PC-3 (cell line): ENCODE measurements around the gene PHYKPL. TPM values are rescaled to one million over a fixed set of nuclear protein-coding genes. Genes with fewer than 3 reads are reported as not detected.

ENCODE experiments used
- ATAC-seq: fragments of 200-7000 bp; cut with Tn5 transposase; 2 replicates; pipeline ENCODE4 v1.9.1; 2020; ENCODE audit warnings: mild to moderate bottlenecking, moderate library complexity
- BruUV-seq: library from RNA; stranded (reverse); fragments of 400-500 nt; replicated peaks from 2 replicates; lab custom pipeline; 2021; lab: Mats Ljungman, UMichigan
- CTCF ChIA-PET: fragments of 300-600 bp; sonication (Branson Sonifier 250); formaldehyde crosslinking; loops from one replicate; lab custom pipeline; 2022; ENCODE audit warnings: antibody characterized with exemption; lab: Charles Lee
- POLR2A ChIA-PET: fragments of 300-600 bp; sonication (Branson Sonifier 250); formaldehyde crosslinking; loops from one replicate; lab custom pipeline; 2022; ENCODE audit warnings: antibody characterized with exemption; ENCODE audit not compliant: unreplicated experiment; lab: Charles Lee
- DNase-seq: peaks from one replicate; pipeline ENCODE4 v3.0.0-alpha.2; 2015
- H2AFZ ChIP-seq: fragments of 300-600 bp; sonication (generic); 2 replicates; pipeline ENCODE4 v1.6.0; 2016; ENCODE audit warnings: antibody characterized with exemption, low read length
- H3F3A ChIP-seq: fragments of 300-600 bp; sonication (generic); one replicate; pipeline ENCODE4 v1.6.0; 2017; ENCODE audit warnings: antibody characterized with exemption, low read length, control low read depth, mild to moderate bottlenecking; ENCODE audit not compliant: unreplicated experiment
- H3K27ac ChIP-seq: fragments of 300-600 bp; sonication (generic); 2 replicates; pipeline ENCODE4 v1.5.1; 2016; ENCODE audit warnings: mild to moderate bottlenecking, low read length
- H3K27me3 ChIP-seq: fragments of 300-600 bp; sonication (generic); 2 replicates; pipeline ENCODE4 v1.6.1; 2016; ENCODE audit warnings: low read length, mixed read lengths
- H3K36me3 ChIP-seq: fragments of 300-600 bp; sonication (generic); 2 replicates; pipeline ENCODE4 v1.6.1; 2016; ENCODE audit warnings: low read depth, mixed run types, low read length, mixed read lengths
- H3K4me1 ChIP-seq: fragments of 300-600 bp; sonication (generic); 2 replicates; pipeline ENCODE4 v1.5.1; 2016; ENCODE audit warnings: low read length; ENCODE audit not compliant: insufficient read depth
- H3K4me2 ChIP-seq: fragments of 300-600 bp; sonication (generic); 2 replicates; pipeline ENCODE4 v1.6.0; 2016; ENCODE audit warnings: low read length
- H3K4me3 ChIP-seq: fragments of 300-600 bp; sonication (generic); 2 replicates; pipeline ENCODE4 v1.5.1; 2016; ENCODE audit warnings: mild to moderate bottlenecking, low read length, mixed read lengths
- H3K79me2 ChIP-seq: fragments of 300-600 bp; sonication (generic); 2 replicates; pipeline ENCODE4 v1.6.1; 2017; ENCODE audit warnings: low read length, mixed read lengths
- H3K9ac ChIP-seq: fragments of 300-600 bp; sonication (generic); 2 replicates; pipeline ENCODE4 v1.6.0; 2016; ENCODE audit warnings: mild to moderate bottlenecking, low read length
- H3K9me2 ChIP-seq: fragments of 300-600 bp; sonication (generic); replicated peaks from 2 replicates; pipeline ENCODE4 v1.6.1; 2016; ENCODE audit warnings: mixed run types, low read length, mixed read lengths
- H3K9me3 ChIP-seq: fragments of 300-600 bp; sonication (generic); 2 replicates; pipeline ENCODE4 v1.6.1; 2016; ENCODE audit warnings: low read length, mixed read lengths
- H4K20me1 ChIP-seq: fragments of 300-600 bp; sonication (generic); 2 replicates; pipeline ENCODE4 v1.6.1; 2016; ENCODE audit warnings: low read length, mixed read lengths
- EZH2 ChIP-seq: fragments of 300-600 bp; sonication (generic); IDR thresholded peaks from one replicate; pipeline ENCODE4 v1.6.1; 2017; ENCODE audit warnings: antibody characterized with exemption, mild to moderate bottlenecking, low read length; ENCODE audit not compliant: unreplicated experiment
- EZH2phosphoT487 ChIP-seq: fragments of 300-600 bp; sonication (generic); IDR thresholded peaks from 2 replicates; pipeline ENCODE4 v1.6.1; 2018; ENCODE audit warnings: mild to moderate bottlenecking, antibody characterized with exemption, low read length, borderline replicate concordance
- intact Hi-C: fragments of 100-400 bp; cut with micrococcal nuclease; formaldehyde crosslinking; loops from 2 replicates; pipeline ENCODE4 v1.9.0; 2023
- total RNA-seq: library from RNA; depleted of rRNA; stranded (reverse); fragments of >200 nt; gene quantifications from 2 replicates; pipeline ENCODE4 v1.2.3, GENCODE V29; 2014
- TF ChIP-seq, protein P1 (sequence below): fragments of 300-600 bp; sonication (generic); conservative IDR thresholded peaks from 2 replicates; pipeline ENCODE4 v1.5.1; 2017; ENCODE audit warnings: antibody characterized with exemption, low read depth, mild to moderate bottlenecking, low read length

Gene PHYKPL
- total RNA-seq, 1 experiment from 2014 or later: 31.2 TPM

DNA sequence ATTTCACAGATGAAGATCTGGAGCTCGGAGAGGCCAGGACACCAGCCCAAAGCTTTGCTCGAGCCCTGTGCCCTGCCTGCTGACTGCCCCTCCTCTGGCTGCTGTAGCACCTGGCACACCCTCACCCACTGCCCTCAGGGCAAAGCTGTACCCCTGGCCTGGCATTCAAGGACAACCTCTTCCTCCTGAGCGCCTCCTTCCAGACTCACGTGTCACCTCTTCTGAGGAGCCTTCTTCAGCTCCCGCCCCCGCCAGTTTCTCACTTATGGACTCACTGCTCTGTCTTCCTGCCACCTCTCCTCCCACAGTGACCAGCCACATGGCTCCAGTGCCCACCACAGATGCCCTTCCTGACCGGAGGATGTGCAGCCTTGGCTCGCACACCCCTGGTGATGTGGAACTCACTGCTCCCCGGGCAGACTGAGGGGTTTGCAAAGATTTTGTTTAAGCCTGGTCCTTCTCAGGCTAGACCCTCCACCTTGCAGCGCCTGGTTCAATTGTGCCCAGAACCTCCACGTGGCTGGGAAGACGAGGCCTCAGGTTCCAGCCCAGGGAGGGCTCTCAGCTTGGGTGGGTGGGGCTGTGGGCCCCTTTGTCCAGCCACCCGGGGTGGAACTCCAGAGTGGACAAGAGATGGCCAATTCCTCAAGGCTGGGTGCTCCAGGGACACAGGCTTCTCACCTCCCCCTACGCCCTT, 46.6 kb upstream of the PHYKPL start:
- intact Hi-C loops: no loop called here
- 0 out of 2 replicates have a peak, but pooled peaks cover 5% of the 10 kb centered on the region for H3K9me3 ChIP-seq
- no peaks in the 10 kb centered on the region for H4K20me1 ChIP-seq
- no peak overlapping the region for H3K9ac ChIP-seq
- peak overlapping the region; percentile 59; the same call in 1 of the 2 replicates for H3K4me2 ChIP-seq
- no TSS peak for BruUV-seq
- no peaks in the 10 kb centered on the region for H3K79me2 ChIP-seq
- no peak overlapping the region for H2AFZ ChIP-seq
- H3K27ac ChIP-seq: no peak overlapping the region
- DNase-seq: no peak
- no peak overlapping the region for H3K4me3 ChIP-seq
- H3K4me1 ChIP-seq: no peaks in the 10 kb centered on the region
- no peaks in the 10 kb centered on the region for H3K9me2 ChIP-seq
- ChIA-PET CTCF (no interaction called here), POLR2A (no interaction called here)
- no peaks in the 10 kb centered on the region for H3F3A ChIP-seq
- H3K36me3 ChIP-seq: no peaks in the 10 kb centered on the region
- H3K27me3 ChIP-seq: peaks cover 27% of the 10 kb centered on the region
- ATAC-seq: no peak
- no peak for TF ChIP-seq EZH2phosphoT487
- TF ChIP-seq, protein P1, sequence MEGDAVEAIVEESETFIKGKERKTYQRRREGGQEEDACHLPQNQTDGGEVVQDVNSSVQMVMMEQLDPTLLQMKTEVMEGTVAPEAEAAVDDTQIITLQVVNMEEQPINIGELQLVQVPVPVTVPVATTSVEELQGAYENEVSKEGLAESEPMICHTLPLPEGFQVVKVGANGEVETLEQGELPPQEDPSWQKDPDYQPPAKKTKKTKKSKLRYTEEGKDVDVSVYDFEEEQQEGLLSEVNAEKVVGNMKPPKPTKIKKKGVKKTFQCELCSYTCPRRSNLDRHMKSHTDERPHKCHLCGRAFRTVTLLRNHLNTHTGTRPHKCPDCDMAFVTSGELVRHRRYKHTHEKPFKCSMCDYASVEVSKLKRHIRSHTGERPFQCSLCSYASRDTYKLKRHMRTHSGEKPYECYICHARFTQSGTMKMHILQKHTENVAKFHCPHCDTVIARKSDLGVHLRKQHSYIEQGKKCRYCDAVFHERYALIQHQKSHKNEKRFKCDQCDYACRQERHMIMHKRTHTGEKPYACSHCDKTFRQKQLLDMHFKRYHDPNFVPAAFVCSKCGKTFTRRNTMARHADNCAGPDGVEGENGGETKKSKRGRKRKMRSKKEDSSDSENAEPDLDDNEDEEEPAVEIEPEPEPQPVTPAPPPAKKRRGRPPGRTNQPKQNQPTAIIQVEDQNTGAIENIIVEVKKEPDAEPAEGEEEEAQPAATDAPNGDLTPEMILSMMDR: no peak

DNA sequence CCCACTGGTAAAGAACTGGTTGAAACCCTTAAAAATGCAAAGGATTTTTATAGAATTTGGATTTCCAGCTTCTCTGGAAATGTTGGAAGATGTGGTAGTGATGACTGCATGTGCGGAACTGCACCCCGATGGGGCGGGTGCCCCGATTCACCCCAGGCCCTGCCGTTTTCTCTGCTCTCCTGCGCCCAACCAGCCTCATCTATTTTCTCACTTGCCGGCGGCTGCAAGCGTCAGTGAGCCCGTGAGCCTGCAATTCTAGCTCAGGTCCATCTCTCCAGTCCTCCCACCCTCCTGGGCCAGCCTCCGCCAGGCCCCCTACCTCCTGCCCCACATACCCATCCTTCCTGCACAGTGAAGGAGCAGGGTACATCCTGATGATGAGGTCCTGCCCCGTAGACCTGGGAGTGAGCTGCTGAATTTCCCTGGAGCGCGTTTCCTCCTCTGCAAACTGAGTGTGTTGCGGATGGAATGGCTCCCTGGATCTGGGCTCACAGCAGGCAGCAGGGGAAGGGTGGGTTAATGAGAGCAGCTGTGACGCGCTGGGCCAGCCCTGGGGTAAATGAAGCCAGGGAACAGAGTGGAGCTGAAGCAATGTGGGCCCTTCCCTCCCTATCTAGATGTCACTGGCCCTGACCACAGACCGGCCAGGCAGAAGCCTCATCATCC, 45.9 kb upstream of the PHYKPL start:
- Histone ChIP-seq H3F3A (no peaks in the 10 kb centered on the region), H3K79me2 (no peaks in the 10 kb centered on the region), H2AFZ (no peak overlapping the region), H3K27ac (no peak overlapping the region), H3K9me2 (no peaks in the 10 kb centered on the region), H3K9ac (no peak overlapping the region), H3K4me2 (no peak overlapping the region), H3K4me1 (no peaks in the 10 kb centered on the region), H3K9me3 (0 out of 2 replicates have a peak, but pooled peaks cover 5% of the 10 kb centered on the region), H3K36me3 (no peaks in the 10 kb centered on the region), H4K20me1 (no peaks in the 10 kb centered on the region), H3K27me3 (peaks cover 27% of the 10 kb centered on the region), H3K4me3 (no peak overlapping the region)
- ChIA-PET POLR2A (no interaction called here), CTCF (no interaction called here)
- DNase-seq (no peak), ATAC-seq (no peak)
- intact Hi-C loops: no loop called here
- no peak for TF ChIP-seq EZH2
- TF ChIP-seq, protein P1: no peak
- no peak for TF ChIP-seq EZH2phosphoT487
- no TSS peak for BruUV-seq

DNA sequence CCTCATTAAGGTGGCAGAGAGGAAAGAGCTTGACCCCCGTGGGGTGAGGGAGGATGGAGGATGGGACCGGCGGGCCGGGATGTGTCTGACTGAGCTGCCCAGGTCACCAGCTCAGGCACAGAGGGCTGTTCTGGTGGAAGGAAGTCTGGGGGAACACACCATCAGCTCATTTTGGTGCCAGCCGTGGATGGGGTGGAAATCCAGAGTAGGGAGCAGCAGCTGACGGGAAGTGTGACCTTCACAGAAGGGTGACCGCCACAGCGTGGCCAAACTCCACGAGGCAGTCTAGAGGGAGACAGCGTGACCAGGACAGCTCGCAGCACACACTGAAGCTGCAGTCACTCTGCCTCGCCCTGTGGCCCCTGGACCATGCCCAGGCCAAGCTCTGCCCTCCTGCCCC, 45.3 kb upstream of the PHYKPL start:
- no peaks in the 10 kb centered on the region for H3K36me3 ChIP-seq
- DNase-seq: no peak
- no peak overlapping the region for H3K27ac ChIP-seq
- H3F3A ChIP-seq: no peaks in the 10 kb centered on the region
- no peaks in the 10 kb centered on the region for H3K4me1 ChIP-seq
- CTCF ChIA-PET: no interaction called here
- H3K9me2 ChIP-seq: no peaks in the 10 kb centered on the region
- H4K20me1 ChIP-seq: no peaks in the 10 kb centered on the region
- H3K9me3 ChIP-seq: 0 out of 2 replicates have a peak, but pooled peaks cover 5% of the 10 kb centered on the region
- H3K4me2 ChIP-seq: no peak overlapping the region
- TF ChIP-seq EZH2phosphoT487 (no peak), EZH2 (no peak)
- TF ChIP-seq, protein P1: no peak
- no peaks in the 10 kb centered on the region for H3K79me2 ChIP-seq
- peaks cover 27% of the 10 kb centered on the region for H3K27me3 ChIP-seq
- ATAC-seq: no peak
- no peak overlapping the region for H3K4me3 ChIP-seq
- BruUV-seq: no TSS peak
- POLR2A ChIA-PET: no interaction called here
- no peak overlapping the region for H3K9ac ChIP-seq
- intact Hi-C loops: no loop called here
- no peak overlapping the region for H2AFZ ChIP-seq
